ENCODE results near the gene FXN. TPM values are rescaled to one million over a fixed set of nuclear protein-coding genes. Genes with fewer than 3 reads are reported as not detected.

Gene FXN
- total and polyA plus RNA-seq, 2 donors (not counting 3 experiments of a cell fraction or from before 2014, with no cell fraction given) = 18.2 to 21.2 TPM

DNA sequence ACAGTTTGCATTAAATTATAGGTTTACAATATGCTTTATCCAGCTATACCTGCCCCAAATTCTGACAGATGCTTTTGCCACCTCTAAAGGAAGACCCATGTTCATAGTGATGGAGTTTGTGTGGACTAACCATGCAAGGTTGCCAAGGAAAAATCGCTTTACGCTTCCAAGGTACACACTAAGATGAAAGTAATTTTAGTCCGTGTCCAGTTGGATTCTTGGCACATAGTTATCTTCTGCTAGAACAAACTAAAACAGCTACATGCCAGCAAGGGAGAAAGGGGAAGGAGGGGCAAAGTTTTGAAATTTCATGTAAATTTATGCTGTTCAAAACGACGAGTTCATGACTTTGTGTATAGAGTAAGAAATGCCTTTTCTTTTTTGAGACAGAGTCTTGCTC, 41.0 kb downstream of the FXN start:
- no peak for TF ChIP-seq EZH2 (IDR thresholded peaks at IDR 0.05; ENCODE audit: borderline replicate concordance, low read depth, low read length, severe bottlenecking)
- TF ChIP-seq, protein P1, sequence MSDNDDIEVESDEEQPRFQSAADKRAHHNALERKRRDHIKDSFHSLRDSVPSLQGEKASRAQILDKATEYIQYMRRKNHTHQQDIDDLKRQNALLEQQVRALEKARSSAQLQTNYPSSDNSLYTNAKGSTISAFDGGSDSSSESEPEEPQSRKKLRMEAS (IDR thresholded peaks at IDR 0.05; ENCODE audit: insufficient read depth, insufficient read length) = no peak
- no peak for TF ChIP-seq MYC (IDR thresholded peaks at IDR 0.05; ENCODE audit: low read depth, low read length)
- no peak for TF ChIP-seq GATA2 (IDR thresholded peaks at IDR 0.05; ENCODE audit: insufficient read depth, insufficient read length, low read depth, low read length)
- no peak for TF ChIP-seq FOS (IDR thresholded peaks at IDR 0.05; ENCODE audit: borderline replicate concordance, insufficient read depth, low read length)
- no peak for TF ChIP-seq JUN (IDR thresholded peaks at IDR 0.05; ENCODE audit: borderline replicate concordance, insufficient read depth, insufficient read length, low read depth)
- no peak for TF ChIP-seq POLR2AphosphoS5 (IDR thresholded peaks at IDR 0.05; ENCODE audit: insufficient read depth, low read depth, low read length)
- no peak for TF ChIP-seq POLR2A (IDR thresholded peaks at IDR 0.05; ENCODE audit: low read depth, low read length)
- TF ChIP-seq, protein P2, sequence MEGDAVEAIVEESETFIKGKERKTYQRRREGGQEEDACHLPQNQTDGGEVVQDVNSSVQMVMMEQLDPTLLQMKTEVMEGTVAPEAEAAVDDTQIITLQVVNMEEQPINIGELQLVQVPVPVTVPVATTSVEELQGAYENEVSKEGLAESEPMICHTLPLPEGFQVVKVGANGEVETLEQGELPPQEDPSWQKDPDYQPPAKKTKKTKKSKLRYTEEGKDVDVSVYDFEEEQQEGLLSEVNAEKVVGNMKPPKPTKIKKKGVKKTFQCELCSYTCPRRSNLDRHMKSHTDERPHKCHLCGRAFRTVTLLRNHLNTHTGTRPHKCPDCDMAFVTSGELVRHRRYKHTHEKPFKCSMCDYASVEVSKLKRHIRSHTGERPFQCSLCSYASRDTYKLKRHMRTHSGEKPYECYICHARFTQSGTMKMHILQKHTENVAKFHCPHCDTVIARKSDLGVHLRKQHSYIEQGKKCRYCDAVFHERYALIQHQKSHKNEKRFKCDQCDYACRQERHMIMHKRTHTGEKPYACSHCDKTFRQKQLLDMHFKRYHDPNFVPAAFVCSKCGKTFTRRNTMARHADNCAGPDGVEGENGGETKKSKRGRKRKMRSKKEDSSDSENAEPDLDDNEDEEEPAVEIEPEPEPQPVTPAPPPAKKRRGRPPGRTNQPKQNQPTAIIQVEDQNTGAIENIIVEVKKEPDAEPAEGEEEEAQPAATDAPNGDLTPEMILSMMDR (IDR thresholded peaks at IDR 0.05; ENCODE audit: extremely low read depth in 1 of 2, insufficient read depth in 1 of 2, low read depth in 1 of 2, low read length in 2 of 2) = no peak
- CTCF ChIA-PET = no interaction called here
- Histone ChIP-seq H3K9ac (replicated peaks; ENCODE audit: extremely low read depth, insufficient read depth, low read length) (no peak overlapping the region), H3K4me1 (ENCODE audit: control insufficient read depth, extremely low read depth, insufficient read depth, low read length) (no peaks in the 10 kb centered on the region), H3K9me1 (replicated peaks; ENCODE audit: control insufficient read depth, extremely low read depth, insufficient read depth, low read length) (no peaks in the 10 kb centered on the region), H3K36me3 (ENCODE audit: control insufficient read depth in 2 of 2, extremely low read depth in 1 of 2, insufficient read depth in 2 of 2, low read length in 2 of 2) (no peaks in the 10 kb centered on the region), H3K4me2 (ENCODE audit: insufficient read depth, low read length) (no peak overlapping the region), H3K79me2 (ENCODE audit: control insufficient read depth, insufficient read depth, low read length) (no peaks in the 10 kb centered on the region), H3K27me3 (ENCODE audit: control insufficient read depth in 2 of 2, insufficient read depth in 2 of 2, low read length in 2 of 2) (no peaks in the 10 kb centered on the region), H4K20me1 (replicated peaks; ENCODE audit: control insufficient read depth, extremely low read depth, insufficient read depth, low read length) (no peaks in the 10 kb centered on the region), H2AFZ (ENCODE audit: low read depth, low read length) (no peak overlapping the region), H3K9me3 (replicated peaks; ENCODE audit: control insufficient read depth, insufficient read depth, low read length) (no peaks in the 10 kb centered on the region), H3K27ac (ENCODE audit: insufficient read depth, low read depth, low read length) (no peak overlapping the region), H3K4me3 (replicated peaks in 1 of 3; ENCODE audit: insufficient read depth in 1 of 3, low read depth in 1 of 3, low read length in 3 of 3) (no peak overlapping the region)
- dilution Hi-C loops (cut with MboI; ENCODE audit: extremely low pct_ligation_motif_present, low sequenced_read_pairs) (no loop called here), intact Hi-C loops (cut with micrococcal nuclease) (no loop called here)
- DNase-seq (ENCODE audit: low read depth, low spot score) = no peak
- BruUV-seq (replicated peaks) = no TSS peak
- FAIRE-seq = no peak
- POLR2A ChIA-PET = no interaction called here
